Common myeloid progenitor, CD34-positive (primary cell): ENCODE measurements around the gene DUS1L.

ENCODE experiments used
- CTCF ChIA-PET: fragments of 350-600 bp; sonication (Branson Sonifier 250); formaldehyde crosslinking; loops from one replicate; lab custom pipeline; 2021; ENCODE audit warnings: antibody characterized with exemption; lab: Charles Lee
- POLR2A ChIA-PET: fragments of 350-600 bp; sonication (Branson Sonifier 250); formaldehyde crosslinking; loops from one replicate; lab custom pipeline; 2021; ENCODE audit warnings: antibody characterized with exemption; lab: Charles Lee
- DNase-seq, 3 donors: peaks; one replicate each; pipeline versions ENCODE4 v3.0.0 to v3.0.0-alpha.2; 2013
- H3K27ac ChIP-seq, 2 experiments: 1 replicate in 1 of 2; 2 replicates in 1 of 2; pipeline ENCODE4 v1.7.0; 2013; ENCODE audit warnings: inconsistent platforms in 2 of 2, low read length in 2 of 2, mild to moderate bottlenecking in 2 of 2, low read depth in 1 of 2, moderate library complexity in 1 of 2; ENCODE audit not compliant: severe bottlenecking in 2 of 2, insufficient read depth in 1 of 2, poor library complexity in 1 of 2
- H3K27me3 ChIP-seq, 5 experiments: replicated peaks in 2 of 5; 1 replicate in 3 of 5; 2 replicates in 2 of 5; pipeline versions ENCODE4 v1.6.1 to v1.7.0; 2013; ENCODE audit warnings: low read length in 4 of 5, mild to moderate bottlenecking in 2 of 5, moderate library complexity in 2 of 5, inconsistent platforms in 1 of 5; ENCODE audit not compliant: insufficient read depth in 5 of 5, control insufficient read depth in 4 of 5
- H3K36me3 ChIP-seq, 4 experiments: 1 replicate in 2 of 4; 2 replicates in 2 of 4; pipeline versions ENCODE4 v1.6.1 to v1.7.0; 2013; ENCODE audit warnings: low read length in 3 of 4, control low read depth in 1 of 4, mild to moderate bottlenecking in 1 of 4; ENCODE audit not compliant: control insufficient read depth in 4 of 4, insufficient read depth in 4 of 4
- H3K4me1 ChIP-seq, 4 experiments: 1 replicate in 3 of 4; 2 replicates in 1 of 4; pipeline versions ENCODE4 v1.6.1 to v1.7.1; 2013; ENCODE audit warnings: low read length in 3 of 4, mild to moderate bottlenecking in 3 of 4, control low read depth in 1 of 4, inconsistent platforms in 1 of 4, moderate library complexity in 1 of 4; ENCODE audit not compliant: control insufficient read depth in 4 of 4, insufficient read depth in 4 of 4; ENCODE audit errors: control extremely low read depth in 1 of 4
- H3K4me3 ChIP-seq, 7 experiments: 1 replicate in 4 of 7; 2 replicates in 3 of 7; pipeline versions ENCODE4 v1.5.1 to v1.7.0; 2013; ENCODE audit warnings: mild to moderate bottlenecking in 7 of 7, low read length in 6 of 7, moderate library complexity in 6 of 7, inconsistent platforms in 2 of 7, low read depth in 2 of 7, control low read depth in 1 of 7; ENCODE audit not compliant: insufficient read depth in 4 of 7, control insufficient read depth in 1 of 7; ENCODE audit errors: extremely low read depth in 1 of 7
- H3K9me3 ChIP-seq, 5 experiments: 1 replicate in 4 of 5; 2 replicates in 1 of 5; pipeline versions ENCODE4 v1.6.1 to v1.7.1; 2013; ENCODE audit warnings: low read length in 4 of 5, mild to moderate bottlenecking in 2 of 5, inconsistent platforms in 1 of 5, low read depth in 1 of 5, moderate library complexity in 1 of 5; ENCODE audit not compliant: control insufficient read depth in 4 of 5, insufficient read depth in 2 of 5; ENCODE audit errors: control extremely low read depth in 1 of 5
- WGBS: methylation state at CpG from one replicate; pipeline ENCODE4 v1.1.5; 2013; ENCODE audit not compliant: insufficient coverage; 5-methylcytosine and 5-hydroxymethylcytosine counted together

Gene DUS1L

DNA sequence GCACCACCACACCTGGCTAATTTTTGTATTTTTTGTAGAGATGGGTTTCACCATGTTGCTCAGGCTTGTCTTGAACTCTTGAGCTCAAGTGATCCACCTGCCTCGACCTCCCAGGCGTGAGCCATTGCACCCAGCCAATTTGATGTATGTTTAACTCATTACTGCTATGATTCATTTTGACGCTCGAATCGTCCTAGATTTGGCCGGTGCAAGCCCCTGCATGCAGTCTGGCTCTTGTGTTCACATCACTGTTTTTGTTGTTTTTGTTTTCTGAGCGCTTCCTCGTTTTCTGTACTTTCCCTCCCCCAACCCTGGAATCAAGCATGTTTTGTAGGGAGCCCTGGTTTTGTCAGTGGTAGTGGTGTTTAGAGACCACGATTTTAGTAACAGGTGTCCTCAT lies 7.8 kb upstream of the DUS1L start:
- POLR2A ChIA-PET = no interaction called here
- H3K27me3 ChIP-seq = no peaks in the 10 kb centered on the region
- H3K36me3 ChIP-seq = peaks cover 0 to 11% (median under 1%) of the 10 kb centered on the region in 4 experiments
- no peak overlapping the region for H3K4me3 ChIP-seq
- no peak for DNase-seq
- no peaks in the 10 kb centered on the region for H3K4me1 ChIP-seq
- CTCF ChIA-PET = no interaction called here
- no peak overlapping the region for H3K27ac ChIP-seq
- 93% methylated on average over 6 of the region's 9 CpGs for WGBS
- no peaks in the 10 kb centered on the region for H3K9me3 ChIP-seq

DNA sequence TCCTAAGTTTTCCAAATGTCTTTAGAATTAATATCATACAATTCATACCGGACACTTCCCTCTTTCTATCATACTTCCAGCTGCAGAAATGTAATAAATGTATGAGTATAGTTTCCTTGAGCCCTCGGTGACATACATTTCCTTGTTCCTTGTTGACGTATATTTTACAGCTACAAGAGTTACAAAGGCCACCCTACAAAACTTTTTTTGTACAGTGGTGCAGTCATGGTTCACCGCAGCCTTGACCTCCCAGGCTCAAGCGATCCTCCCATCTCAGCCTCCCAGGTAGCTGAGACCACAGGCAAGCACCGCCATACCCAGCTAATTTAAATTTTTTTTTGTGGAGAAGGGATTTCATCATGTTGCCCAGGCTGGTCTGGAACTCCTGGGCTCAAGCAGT lies 7.2 kb upstream of the DUS1L start:
- H3K9me3 ChIP-seq = no peaks in the 10 kb centered on the region
- H3K27ac ChIP-seq = no peak overlapping the region
- no peaks in the 10 kb centered on the region for H3K27me3 ChIP-seq
- no peaks in the 10 kb centered on the region for H3K4me1 ChIP-seq
- ChIA-PET POLR2A (no interaction called here), CTCF (no interaction called here)
- no peak overlapping the region for H3K4me3 ChIP-seq
- peaks cover 0 to 5% (median 0%) of the 10 kb centered on the region in 4 experiments for H3K36me3 ChIP-seq
- 100% methylated on average over 2 of the region's 6 CpGs for WGBS
- no peak for DNase-seq

DNA sequence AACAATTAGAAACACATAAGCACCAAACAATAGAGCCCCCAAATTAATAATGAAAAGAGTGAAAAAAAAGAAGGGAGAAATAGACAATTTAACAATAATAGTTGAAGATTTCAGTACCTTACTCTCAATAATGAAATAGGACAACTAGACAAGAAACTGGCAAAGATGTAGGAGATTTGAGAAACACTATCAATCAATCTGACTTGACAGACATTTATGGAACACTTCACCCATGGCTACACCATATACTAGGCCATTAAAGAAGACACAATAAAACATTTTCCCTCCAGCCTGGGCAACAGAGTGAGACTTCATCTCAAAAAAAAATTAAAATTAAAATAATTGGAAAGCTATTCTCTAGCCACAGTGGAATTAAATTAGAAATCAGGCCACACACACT lies 5.0 kb upstream of the DUS1L start:
- no peaks in the 10 kb centered on the region for H3K9me3 ChIP-seq

DNA sequence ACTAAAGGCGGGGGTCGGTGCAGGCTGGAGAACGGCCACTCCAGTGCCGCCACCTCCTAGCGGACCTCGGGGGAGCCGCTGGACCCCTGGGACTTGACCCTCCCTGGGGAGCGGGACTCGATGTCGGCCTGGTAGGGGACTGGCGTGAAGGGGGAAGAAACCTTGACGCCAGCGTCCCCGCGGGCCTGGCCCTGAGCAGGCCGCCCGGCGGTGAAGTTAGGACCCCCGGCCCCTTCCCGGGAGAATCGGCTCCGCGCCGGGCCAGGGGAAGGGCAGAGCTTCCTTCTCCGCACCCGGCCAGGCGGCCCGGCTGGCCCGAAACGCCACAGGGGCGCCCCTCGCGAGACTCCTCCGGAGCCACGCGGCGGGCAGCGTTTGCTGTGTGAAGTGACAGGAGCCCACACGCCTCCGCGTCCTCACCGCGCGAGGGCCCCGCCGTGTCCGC lies 389 bp downstream of the DUS1L start:
- ChIA-PET POLR2A (interaction anchor here (1.0 kb wide), 1 partner anchor 35 kb away, joined by 4 read pairs; no protein-coding TSS in a partner anchor), CTCF (interaction anchor here (1.1 to 1.4 kb wide), 2 partner anchors 28 to 41 kb away, joined by 3 read pairs; partner anchors contain the start of gene DCXR)
- 1% methylated on average over 47 of the region's 47 CpGs for WGBS
- H3K4me3 ChIP-seq = peak overlapping the region; percentile 50 to 89 (median 74)
- H3K27ac ChIP-seq = peak overlapping the region; percentile 25 to 85
- DNase-seq = peak; percentile 30 to 56 (median 42)
- no peaks in the 10 kb centered on the region for H3K27me3 ChIP-seq
- H3K4me1 ChIP-seq = peaks cover 0 to 24% (median 16%) of the 10 kb centered on the region in 4 experiments
- peaks cover 7 to 42% (median 29%) of the 10 kb centered on the region in 4 experiments for H3K36me3 ChIP-seq
- no peaks in the 10 kb centered on the region for H3K9me3 ChIP-seq

More for the DNA sequence above, 5.0 kb upstream of the DUS1L start:
- DNase-seq = no peak
- Histone ChIP-seq H3K27me3 (no peaks in the 10 kb centered on the region), H3K4me3 (no peak overlapping the region), H3K36me3 (no peaks in the 10 kb centered on the region), H3K4me1 (peaks cover 0 to 8% (median 5%) of the 10 kb centered on the region in 4 experiments), H3K27ac (no peak overlapping the region)
- CTCF ChIA-PET = interaction anchor here (1.5 kb wide), 1 partner anchor 36 kb away, joined by 3 read pairs; no protein-coding TSS in a partner anchor
- POLR2A ChIA-PET = no interaction called here

DNA sequence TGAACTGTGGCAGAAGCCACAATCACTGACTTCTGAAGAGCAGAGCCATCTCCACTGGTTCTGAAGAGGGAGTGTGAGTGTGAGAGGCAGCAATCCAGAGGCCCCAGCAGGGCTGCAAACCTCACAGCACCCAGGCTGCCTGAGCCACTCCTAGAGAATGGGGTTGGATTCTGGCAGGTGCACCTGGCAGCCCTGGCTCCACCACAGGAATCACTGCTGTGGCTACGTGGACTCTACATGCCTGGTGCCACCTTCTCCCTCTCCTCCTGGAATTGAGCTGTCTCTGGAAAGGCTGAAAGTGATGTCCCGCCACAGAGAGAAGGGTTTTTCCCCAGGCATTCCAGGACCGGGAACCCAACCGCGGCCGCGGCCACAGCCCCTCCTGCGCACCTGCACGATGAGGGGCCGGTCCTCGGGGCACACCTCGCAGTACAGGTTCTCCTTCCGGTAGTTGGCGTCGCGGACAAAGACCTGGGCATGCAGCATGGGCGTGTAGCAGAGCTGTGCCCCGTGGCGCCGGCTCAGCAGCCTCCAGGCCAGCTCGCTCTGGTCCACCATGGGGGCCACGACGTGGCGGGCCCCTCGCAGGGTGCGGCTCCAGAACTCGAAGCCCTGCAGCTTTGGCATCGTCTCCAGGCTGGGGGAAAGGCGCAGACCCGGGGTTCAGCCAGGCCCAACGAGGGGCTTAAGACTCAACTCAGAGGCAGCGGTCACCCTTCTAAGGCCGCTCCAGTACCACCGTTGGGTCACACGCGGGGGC lies 991 bp downstream of the DUS1L start:
- Histone ChIP-seq H3K4me1 (peaks cover 0 to 24% (median 16%) of the 10 kb centered on the region in 4 experiments), H3K27me3 (no peaks in the 10 kb centered on the region), H3K9me3 (no peaks in the 10 kb centered on the region), H3K27ac (peak overlapping the region in 1 of 2 experiments; percentile 85), H3K4me3 (peak overlapping the region; percentile 50 to 89 (median 74)), H3K36me3 (peaks cover 7 to 48% (median 34%) of the 10 kb centered on the region in 4 experiments)
- ChIA-PET CTCF (interaction anchor here (0.7 kb wide), 1 partner anchor 32 kb away, joined by 3 read pairs; no protein-coding TSS in a partner anchor), POLR2A (interaction anchor here (0.5 to 1.0 kb wide), 2 partner anchors 34 to 359 kb away, joined by 3 to 4 read pairs; no protein-coding TSS in a partner anchor)
- WGBS = 47% methylated on average over 31 of the region's 36 CpGs
- no peak for DNase-seq

DNA sequence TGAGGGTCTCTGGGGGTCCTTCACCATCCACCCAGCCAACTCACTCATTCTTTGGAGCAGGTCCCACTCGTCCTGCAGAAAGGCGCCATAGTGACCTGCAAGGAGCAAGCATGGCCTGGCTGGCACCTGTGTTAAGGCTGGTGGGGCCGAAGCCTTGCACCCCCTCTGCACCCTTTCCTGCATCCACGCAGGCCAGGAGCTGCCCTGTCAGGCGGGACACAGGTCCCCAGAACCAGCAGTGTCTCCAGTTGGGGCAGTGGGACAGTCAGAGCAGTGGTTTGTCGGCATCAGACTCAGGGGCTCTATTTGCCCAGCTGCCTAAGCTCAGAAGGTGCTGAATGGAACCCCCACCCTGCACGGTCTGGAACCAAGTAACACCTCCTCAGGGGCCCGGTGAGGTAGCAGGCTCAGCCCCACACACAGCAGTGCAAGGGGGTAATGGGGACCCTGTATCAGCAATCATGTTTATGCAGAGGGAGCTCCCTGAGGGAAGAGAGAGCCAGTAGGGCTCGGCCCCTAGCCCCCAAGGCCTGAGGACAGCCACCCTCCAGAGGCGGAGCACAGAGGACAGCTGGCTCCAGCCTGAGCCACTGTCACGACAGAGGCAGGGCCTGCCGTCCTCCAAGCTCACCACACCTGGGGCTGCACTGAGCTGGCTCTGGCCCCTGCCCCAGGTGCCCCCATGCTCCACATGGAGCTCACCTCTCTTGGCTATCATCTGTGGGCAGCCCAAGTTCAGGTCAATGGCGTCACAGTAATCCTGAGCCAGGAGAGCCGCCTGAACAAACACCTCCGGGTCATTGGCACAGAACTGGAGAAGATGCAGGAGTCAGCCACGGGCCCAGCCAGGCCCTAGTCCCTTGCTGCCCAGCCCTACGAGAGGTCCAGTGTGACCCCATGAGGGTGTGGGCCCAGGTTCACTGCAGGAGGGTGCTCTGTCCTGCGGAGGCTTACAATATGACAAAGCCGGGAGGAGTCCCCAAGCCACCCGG lies 1.9 kb downstream of the DUS1L start:
- ChIA-PET CTCF (interaction anchor here (0.7 kb wide), 1 partner anchor 31 kb away, joined by 3 read pairs; no protein-coding TSS in a partner anchor), POLR2A (interaction anchor here (0.5 kb wide), 1 partner anchor 359 kb away, joined by 3 read pairs; no protein-coding TSS in a partner anchor)
- H3K36me3 ChIP-seq = peaks cover 7 to 57% (median 38%) of the 10 kb centered on the region in 4 experiments
- no peak for DNase-seq
- H3K27ac ChIP-seq = no peak overlapping the region
- WGBS = 96% methylated on average over 19 of the region's 20 CpGs
- no peaks in the 10 kb centered on the region for H3K9me3 ChIP-seq
- H3K27me3 ChIP-seq = no peaks in the 10 kb centered on the region
- peak overlapping the region in 2 of 7 experiments; percentile 11 to 89 for H3K4me3 ChIP-seq
- H3K4me1 ChIP-seq = peaks cover 0 to 24% (median 16%) of the 10 kb centered on the region in 4 experiments
